Loucy (cell line): ENCODE results near the gene AMN.

ENCODE experiments used
- EZH2phosphoT487 ChIP-seq: fragments of 200-600 bp; IDR thresholded peaks from 2 replicates; pipeline ENCODE4 v1.6.1; 2018; ENCODE audit warnings: antibody characterized with exemption, mild to moderate bottlenecking, moderate library complexity, borderline replicate concordance
- TF ChIP-seq, protein P1 (sequence below): fragments of 200-600 bp; sonication (generic); conservative IDR thresholded peaks from 2 replicates; pipeline ENCODE4 v1.5.1; 2014; ENCODE audit warnings: mild to moderate bottlenecking, antibody characterized with exemption, low read length

GRCh38 chr14:102925646-102926045 lies 3.2 kb downstream of the AMN start:
- TF ChIP-seq, protein P1, sequence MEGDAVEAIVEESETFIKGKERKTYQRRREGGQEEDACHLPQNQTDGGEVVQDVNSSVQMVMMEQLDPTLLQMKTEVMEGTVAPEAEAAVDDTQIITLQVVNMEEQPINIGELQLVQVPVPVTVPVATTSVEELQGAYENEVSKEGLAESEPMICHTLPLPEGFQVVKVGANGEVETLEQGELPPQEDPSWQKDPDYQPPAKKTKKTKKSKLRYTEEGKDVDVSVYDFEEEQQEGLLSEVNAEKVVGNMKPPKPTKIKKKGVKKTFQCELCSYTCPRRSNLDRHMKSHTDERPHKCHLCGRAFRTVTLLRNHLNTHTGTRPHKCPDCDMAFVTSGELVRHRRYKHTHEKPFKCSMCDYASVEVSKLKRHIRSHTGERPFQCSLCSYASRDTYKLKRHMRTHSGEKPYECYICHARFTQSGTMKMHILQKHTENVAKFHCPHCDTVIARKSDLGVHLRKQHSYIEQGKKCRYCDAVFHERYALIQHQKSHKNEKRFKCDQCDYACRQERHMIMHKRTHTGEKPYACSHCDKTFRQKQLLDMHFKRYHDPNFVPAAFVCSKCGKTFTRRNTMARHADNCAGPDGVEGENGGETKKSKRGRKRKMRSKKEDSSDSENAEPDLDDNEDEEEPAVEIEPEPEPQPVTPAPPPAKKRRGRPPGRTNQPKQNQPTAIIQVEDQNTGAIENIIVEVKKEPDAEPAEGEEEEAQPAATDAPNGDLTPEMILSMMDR = no peak
- no peak for TF ChIP-seq EZH2phosphoT487
